ENCODE data around the gene KCNN2.

GRCh38 chr5:114387433-114387832 is 25.6 kb downstream of the KCNN2 start:
- TF ChIP-seq BCL6B (tag by site-specific recombination; IDR thresholded peaks at IDR 0.05) (no peak), HOXC10 (CRISPR knock-in tag; IDR thresholded peaks at IDR 0.05) (no peak), ZBTB48 (tag by site-specific recombination; IDR thresholded peaks at IDR 0.05) (no peak), CTCF (tag by site-specific recombination; IDR thresholded peaks at IDR 0.05) (no peak), ZNF394 (tag by site-specific recombination; IDR thresholded peaks at IDR 0.05; ENCODE audit: borderline replicate concordance) (no peak), TCF7L2 (IDR thresholded peaks at IDR 0.05; ENCODE audit: borderline replicate concordance, low read depth, low read length) (no peak), ZNF560 (tag by site-specific recombination; IDR thresholded peaks at IDR 0.05; ENCODE audit: borderline replicate concordance) (no peak), ZNF747 (tag by site-specific recombination; IDR thresholded peaks at IDR 0.05) (no peak), PBX3 (CRISPR knock-in tag; IDR thresholded peaks at IDR 0.05) (no peak)
